Type B pancreatic cell (in vitro differentiated cells): ENCODE measurements around the gene CARD9. TPM values are rescaled to one million over a fixed set of nuclear protein-coding genes. Genes with fewer than 3 reads are reported as not detected.

Experiments used
- DNase-seq: peaks from one replicate; pipeline ENCODE4 v3.0.0; 2021; ENCODE audit warnings: mixed read lengths; ENCODE audit not compliant: unreplicated experiment; ENCODE audit errors: extremely low spot score
- H3K27ac Mint-ChIP-seq: 2 replicates; pipeline ENCODE4 v1.8.0; 2021; ENCODE audit warnings: mild to moderate bottlenecking, mixed read lengths
- H3K27me3 Mint-ChIP-seq: 2 replicates; pipeline ENCODE4 v1.8.0; 2021; ENCODE audit warnings: mixed read lengths
- H3K36me3 Mint-ChIP-seq: 2 replicates; pipeline ENCODE4 v1.8.0; 2021; ENCODE audit warnings: mixed read lengths
- H3K4me1 Mint-ChIP-seq: one replicate; pipeline ENCODE4 v1.8.0; 2021; ENCODE audit warnings: mixed read lengths; ENCODE audit not compliant: unreplicated experiment
- H3K4me3 Mint-ChIP-seq: 2 replicates; pipeline ENCODE4 v1.8.0; 2021; ENCODE audit warnings: mild to moderate bottlenecking, mixed read lengths
- H3K9me3 Mint-ChIP-seq: 2 replicates; pipeline ENCODE4 v1.8.0; 2021; ENCODE audit warnings: mixed read lengths
- total RNA-seq: library from RNA; stranded (reverse); gene quantifications from 2 replicates; pipeline ENCODE4 v1.2.1, GENCODE V29; 2021; ENCODE audit warnings: low replicate concordance
- TF ChIP-seq, protein P1 (sequence below): fragments of 200-600 bp; sonication (generic); conservative IDR thresholded peaks from 2 replicates; pipeline ENCODE4 v1.5.0; 2021; ENCODE audit warnings: antibody characterized with exemption, mild to moderate bottlenecking

Gene CARD9
- total RNA-seq, 1 donor from 2014 or later: 2.6 TPM

DNA sequence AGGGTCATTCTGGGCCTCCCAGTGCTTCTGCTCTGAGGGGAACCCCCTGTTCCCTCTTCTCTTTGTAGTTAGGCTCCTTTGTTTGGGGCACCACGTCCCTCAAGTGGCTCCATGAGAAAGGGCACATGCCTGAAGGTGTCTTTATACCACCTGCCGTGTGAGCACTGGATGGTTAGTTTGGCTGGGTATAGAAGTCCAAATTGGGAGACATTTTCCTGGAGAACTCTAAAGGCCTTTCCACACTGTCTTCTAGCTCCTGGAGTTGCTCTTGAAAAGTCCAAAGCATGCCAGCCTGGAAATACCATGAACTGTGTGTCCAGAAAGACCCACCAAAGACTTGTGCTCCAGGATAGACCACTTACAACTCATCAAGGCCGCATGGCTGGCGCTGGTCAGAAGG lies 58.5 kb downstream of the CARD9 start:
- no peak for DNase-seq
- Mint-ChIP-seq H3K27me3 (no peaks in the 10 kb centered on the region), H3K4me3 (no peak overlapping the region), H3K9me3 (peaks cover 10% of the 10 kb centered on the region), H3K4me1 (peaks cover 9% of the 10 kb centered on the region), H3K36me3 (no peaks in the 10 kb centered on the region), H3K27ac (no peak overlapping the region)
- TF ChIP-seq, protein P1, sequence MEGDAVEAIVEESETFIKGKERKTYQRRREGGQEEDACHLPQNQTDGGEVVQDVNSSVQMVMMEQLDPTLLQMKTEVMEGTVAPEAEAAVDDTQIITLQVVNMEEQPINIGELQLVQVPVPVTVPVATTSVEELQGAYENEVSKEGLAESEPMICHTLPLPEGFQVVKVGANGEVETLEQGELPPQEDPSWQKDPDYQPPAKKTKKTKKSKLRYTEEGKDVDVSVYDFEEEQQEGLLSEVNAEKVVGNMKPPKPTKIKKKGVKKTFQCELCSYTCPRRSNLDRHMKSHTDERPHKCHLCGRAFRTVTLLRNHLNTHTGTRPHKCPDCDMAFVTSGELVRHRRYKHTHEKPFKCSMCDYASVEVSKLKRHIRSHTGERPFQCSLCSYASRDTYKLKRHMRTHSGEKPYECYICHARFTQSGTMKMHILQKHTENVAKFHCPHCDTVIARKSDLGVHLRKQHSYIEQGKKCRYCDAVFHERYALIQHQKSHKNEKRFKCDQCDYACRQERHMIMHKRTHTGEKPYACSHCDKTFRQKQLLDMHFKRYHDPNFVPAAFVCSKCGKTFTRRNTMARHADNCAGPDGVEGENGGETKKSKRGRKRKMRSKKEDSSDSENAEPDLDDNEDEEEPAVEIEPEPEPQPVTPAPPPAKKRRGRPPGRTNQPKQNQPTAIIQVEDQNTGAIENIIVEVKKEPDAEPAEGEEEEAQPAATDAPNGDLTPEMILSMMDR: no peak

DNA sequence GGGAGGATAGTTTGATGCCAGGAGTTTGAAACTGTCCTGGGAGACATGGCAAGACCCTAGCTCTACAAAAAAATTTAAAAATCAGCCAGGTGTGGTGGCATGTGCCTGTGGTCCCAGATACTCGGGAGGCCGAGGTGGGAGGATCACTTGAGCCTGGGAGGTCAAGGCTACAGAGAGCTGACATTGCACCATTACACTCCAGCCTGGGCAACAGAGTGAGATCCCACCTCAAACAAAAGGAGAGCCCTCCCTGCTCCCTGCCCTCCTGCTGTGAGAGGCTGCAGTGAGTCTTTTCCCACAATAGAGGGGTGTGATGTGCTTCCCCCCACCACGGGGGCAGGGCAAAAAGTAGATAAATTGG lies 59.4 kb downstream of the CARD9 start:
- TF ChIP-seq, protein P1: no peak
- Mint-ChIP-seq H3K9me3 (peaks cover 10% of the 10 kb centered on the region), H3K4me1 (peaks cover 9% of the 10 kb centered on the region), H3K4me3 (no peak overlapping the region), H3K27me3 (no peaks in the 10 kb centered on the region), H3K36me3 (no peaks in the 10 kb centered on the region), H3K27ac (no peak overlapping the region)
- DNase-seq: no peak

Other genes with a start within 250 kb of the CARD9 start
- 0.10 and 0.90 TPM in 2 replicates for gene LHX3, start 168.5 kb downstream of the CARD9 start, total RNA-seq
- gene QSOX2, start 127.9 kb downstream of the CARD9 start, total RNA-seq: 15.6 and 23.6 TPM in 2 replicates
- 0.69 and 0.70 TPM in 2 replicates for gene CCDC187, start 69.6 kb downstream of the CARD9 start, total RNA-seq
- gene GPSM1, start 46.1 kb downstream of the CARD9 start, total RNA-seq: 29.2 and 56.2 TPM in 2 replicates
- 10.4 and 14.0 TPM in 2 replicates for gene DNLZ, start 9.9 kb downstream of the CARD9 start, total RNA-seq
- 14.4 and 15.7 TPM in 2 replicates for gene SNAPC4, start 26.5 kb upstream of the CARD9 start, total RNA-seq
- gene ENTR1, start 36.9 kb upstream of the CARD9 start, total RNA-seq: 49.4 and 77.9 TPM in 2 replicates
- gene PMPCA, start 37.0 kb upstream of the CARD9 start, total RNA-seq: 68.1 and 72.1 TPM in 2 replicates
- gene INPP5E, start 66.2 kb upstream of the CARD9 start, total RNA-seq: 13.8 and 24.0 TPM in 2 replicates
- 74.6 and 95.0 TPM in 2 replicates for gene SEC16A, start 109.4 kb upstream of the CARD9 start, total RNA-seq
- 36.5 and 53.1 TPM in 2 replicates for gene NOTCH1, start 172.4 kb upstream of the CARD9 start, total RNA-seq